Stimulated activated CD8-positive, alpha-beta memory T cell treated with anti-CD3 and anti-CD28 coated beads, Interleukin-4, amount 100 ng/mL, for 48 hours (primary cell): ENCODE measurements around the gene AGFG2.

ENCODE experiments used
- DNase-seq: peaks from one replicate; pipeline ENCODE4 v3.0.0-alpha.2; 2020

AGFG2 gene

GRCh38 chr7:100573691-100574361 lies 34.8 kb downstream of the AGFG2 start, which contains the start of gene SAP25:
Gene SAP25, minus strand, starts transcription at chr7:100573900. Its CDS starts 158 bp downstream, at chr7:100573742.
- no peak for DNase-seq

DNA sequence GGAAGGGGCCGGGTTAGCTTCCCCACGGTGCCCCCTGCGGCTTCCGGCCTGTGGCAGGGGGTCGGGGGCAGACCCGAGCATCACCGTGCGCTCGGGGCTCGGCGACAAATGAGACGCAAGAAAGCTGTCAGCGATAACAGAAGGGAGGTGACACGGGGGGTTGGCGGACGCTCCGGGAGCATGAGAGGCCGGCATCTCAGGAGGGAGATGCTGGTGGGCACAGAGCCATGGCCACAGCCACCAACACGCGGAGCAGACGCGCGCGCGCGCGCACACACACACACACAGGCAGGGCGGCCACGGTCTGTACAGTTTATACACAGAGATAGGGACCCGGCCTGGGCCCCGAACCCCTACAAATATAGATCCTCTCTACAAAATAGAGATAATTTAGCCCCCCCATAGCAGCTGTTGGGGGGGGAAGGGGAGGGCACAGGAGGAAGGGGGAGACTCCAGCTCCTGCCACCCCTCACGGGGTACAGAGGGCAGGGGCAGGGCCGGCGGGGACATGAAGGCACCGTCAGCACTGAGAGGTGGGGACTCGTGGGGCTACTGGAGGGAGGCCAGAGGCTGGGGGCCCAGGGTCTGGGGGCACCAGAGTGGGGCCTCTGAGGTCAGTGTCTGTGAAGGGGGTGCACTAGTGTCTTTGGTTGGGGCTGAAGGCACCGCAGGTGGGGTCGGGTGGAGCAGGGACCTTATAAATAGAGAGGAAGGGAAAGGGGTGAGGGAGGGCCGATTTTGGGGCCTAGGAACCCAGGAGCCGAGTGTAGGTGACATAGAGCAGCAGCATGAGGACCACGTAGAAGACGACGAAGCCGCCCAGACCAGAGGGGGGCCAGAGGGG lies 35.6 kb downstream of the AGFG2 start:
- no peak for DNase-seq

- DNase-seq = no peak
Measured at GRCh38 chr7:100575206-100575631, 36.2 kb downstream of the AGFG2 start.

- no peak for DNase-seq
Measured at GRCh38 chr7:100575746-100576383, 36.9 kb downstream of the AGFG2 start.

DNA sequence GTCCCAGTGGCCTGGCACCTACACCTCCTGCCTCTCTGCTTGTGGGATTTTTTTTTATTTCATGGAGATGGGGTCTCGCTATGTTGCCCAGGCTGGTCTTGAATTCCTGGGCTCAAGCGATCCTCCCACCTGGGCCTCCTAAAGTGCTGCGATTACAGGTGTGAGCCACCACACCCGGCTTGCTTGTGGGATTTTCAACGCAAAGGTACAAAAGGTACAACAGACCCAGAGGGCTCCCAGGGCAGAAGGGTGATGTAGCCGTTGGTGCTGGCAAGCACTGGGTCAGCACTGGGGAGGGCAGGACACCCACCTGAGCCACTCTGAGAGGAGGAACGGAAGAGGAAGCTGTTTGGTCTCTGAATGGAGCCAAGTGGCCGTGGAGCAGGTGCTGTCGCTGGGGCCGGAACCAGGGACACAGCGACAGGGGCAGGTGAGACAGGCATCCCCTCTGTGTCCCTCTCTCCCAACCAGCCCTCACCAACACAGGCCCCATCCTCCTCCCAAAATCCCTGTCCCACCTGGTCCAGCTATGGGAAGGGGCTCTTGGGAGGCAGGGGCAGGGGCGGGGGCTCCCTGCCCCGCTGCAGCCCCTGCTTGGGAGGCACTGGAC lies 37.5 kb downstream of the AGFG2 start:
- DNase-seq = no peak

- no peak for DNase-seq
Measured at GRCh38 chr7:100577103-100577502, 38.1 kb downstream of the AGFG2 start.

DNA sequence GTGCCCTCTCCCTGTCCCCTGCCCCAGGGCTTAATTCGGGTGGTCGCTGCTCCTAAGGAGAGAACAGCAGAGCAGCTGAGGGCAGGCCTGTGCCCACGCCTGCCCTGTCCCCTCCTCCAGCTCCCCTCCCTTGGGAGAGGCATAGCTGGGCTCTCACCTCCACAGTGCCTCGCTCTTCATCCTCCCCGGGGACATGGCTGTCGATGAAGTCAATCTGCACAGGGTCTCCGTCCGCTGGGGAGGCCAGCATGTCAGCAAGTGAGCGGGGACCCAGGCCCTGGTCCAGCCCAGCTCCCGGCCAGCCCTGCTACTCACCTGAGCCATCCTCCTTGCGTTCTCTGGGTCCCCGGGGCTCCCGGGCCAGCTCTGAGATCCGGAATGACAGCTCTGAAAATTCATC lies 38.5 kb downstream of the AGFG2 start:
- DNase-seq = no peak

DNA sequence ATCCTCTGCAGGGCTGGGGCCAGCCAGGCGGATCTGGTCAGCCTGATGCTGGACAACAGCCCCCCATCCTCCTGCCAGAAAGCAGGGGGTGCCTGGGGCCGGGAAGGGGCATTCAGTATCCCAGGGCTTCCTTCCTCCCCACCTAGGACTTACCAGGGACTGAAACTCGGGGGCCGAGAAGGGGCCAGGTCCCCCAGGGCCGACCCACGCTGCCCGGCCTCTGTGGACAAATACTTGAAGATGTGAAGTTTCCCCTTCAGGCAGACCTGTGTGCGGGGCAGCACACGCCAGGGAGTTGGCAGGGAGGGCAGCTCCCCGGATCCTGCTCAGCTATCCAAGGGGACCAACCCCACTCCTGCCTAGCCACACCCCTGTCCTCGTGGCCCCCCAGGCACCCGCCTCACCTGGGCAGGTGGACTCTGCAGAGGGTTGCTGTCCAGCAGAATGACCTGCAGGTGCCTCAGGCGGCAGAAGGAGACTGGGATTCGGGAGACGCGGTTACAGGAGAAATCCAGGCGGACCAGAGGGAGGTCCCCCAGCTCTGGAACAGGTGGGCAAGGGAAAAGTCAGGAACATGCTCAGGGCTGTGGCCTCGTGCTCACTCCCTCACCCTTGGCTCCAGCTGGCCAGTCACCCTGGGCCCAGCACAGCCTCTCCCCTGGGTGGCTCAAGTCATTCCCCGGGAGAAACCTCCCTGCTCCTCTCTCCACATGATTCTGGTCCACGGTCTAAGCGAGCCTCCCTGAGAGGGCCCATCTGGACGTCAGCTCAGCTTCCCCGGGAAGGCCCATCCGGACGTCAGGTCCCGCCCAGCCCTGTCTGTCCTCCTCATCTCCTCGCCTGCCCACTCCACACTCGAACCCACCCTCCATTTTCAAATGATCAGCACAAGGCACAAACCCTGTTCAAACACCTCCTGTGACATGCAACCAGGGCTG lies 39.5 kb downstream of the AGFG2 start:
- no peak for DNase-seq

DNA sequence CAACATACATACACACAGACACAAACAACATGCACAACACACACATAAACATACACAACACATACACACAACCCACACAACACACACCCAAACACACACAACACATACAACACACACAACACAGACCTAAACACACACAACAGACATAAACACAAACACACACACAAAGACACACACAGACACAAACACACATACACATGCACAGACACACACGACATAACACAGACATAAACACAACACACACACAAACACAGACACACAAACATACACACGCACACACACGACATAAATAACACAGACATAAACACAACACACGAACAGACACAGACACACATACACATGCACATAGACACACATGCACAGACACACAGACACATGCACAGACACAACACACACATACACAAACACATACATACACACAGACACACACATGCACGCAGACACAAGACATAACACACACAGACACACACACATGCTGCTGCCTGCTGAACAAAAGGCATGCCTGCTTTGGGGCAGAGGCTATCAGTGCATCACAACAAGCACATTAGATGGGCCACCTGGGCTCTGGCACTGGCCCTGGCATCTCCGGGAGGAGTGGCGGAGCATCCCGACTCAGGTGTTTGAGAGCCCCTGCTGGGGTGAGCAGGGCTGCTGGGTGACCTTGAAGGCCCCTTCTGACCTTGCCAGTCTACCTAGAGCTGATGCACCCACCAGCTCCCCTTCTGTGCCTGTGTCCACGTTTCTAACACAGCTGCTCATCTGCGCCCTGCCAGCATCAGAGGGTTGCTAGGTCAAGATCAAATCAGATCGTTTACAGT lies 41.7 kb downstream of the AGFG2 start:
- DNase-seq = no peak

DNA sequence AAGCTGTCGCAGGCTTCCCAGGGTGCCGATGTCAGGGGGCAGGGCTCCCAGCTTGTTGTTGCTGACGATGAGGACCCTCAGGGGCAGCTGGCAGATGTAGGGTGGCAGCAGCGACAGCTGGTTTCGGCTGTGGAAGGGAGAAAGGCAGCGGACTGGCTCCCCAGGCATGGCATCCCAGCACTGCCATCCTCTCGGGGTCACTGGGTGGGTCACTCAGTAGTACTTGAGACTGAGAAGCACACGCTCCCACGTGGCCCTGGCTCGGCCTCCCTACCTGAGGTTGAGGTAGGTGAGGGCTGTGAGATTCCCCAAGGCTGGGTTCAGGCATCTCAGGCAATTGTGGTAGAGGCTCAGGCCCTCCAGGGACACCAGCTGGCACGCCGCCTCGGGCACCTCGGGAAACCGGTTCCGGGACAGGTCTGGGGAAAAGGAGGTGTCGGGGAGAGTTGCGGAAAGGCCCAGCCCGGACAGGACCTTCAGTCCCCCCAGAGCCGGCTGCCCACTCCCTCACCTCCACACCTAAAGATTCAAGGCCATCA lies 43.1 kb downstream of the AGFG2 start:
- no peak for DNase-seq

- DNase-seq = no peak
Measured at GRCh38 chr7:100582650-100583049, 43.6 kb downstream of the AGFG2 start.

DNA sequence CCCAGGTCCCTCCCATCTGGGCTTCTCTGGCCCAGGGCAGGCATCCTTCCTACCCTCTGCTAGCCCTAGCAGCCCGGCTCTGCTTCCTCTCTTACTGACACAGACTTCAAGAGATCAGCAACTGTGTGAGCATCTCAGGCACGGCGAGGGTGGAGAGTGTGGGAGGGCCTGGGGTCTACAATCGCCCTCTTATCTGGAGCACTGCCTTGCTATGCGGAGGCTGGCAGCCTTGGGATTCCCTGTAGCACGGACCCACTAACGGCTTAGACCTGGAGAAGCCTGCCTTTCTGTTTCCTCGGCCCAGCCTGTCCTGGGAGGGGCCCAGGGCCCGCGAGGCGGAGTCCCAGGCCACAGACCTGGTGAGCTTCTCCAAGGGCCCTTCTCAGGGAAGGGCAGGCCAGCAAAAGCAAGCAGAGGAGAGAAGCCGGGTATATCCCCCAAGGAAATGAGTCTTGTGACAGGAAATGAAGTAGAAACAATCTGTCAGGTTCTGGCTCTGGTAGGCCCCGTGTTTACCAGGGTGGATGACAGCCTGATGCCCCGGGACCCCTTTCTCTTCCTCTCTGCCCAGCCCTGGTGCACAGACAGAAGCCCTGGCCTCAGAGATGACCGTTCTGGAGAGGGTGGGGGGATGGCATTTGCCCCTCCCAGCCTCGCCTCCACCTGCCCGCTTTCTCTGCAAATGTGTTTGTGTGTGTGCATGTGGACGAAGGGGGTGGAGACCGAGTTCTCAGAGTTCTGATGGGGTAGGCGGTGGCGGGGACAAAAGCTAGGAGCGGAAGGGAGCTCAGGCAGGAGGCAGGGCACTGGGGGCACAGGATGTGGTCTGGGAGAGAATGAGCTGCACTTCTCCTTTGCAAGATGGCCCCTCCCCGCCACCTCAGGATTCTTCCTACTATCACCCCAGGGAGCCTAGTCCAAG lies 44.4 kb downstream of the AGFG2 start:
- peak; percentile 82 for DNase-seq

GRCh38 chr7:100584054-100584682 lies 45.2 kb downstream of the AGFG2 start:
- DNase-seq = no peak

DNA sequence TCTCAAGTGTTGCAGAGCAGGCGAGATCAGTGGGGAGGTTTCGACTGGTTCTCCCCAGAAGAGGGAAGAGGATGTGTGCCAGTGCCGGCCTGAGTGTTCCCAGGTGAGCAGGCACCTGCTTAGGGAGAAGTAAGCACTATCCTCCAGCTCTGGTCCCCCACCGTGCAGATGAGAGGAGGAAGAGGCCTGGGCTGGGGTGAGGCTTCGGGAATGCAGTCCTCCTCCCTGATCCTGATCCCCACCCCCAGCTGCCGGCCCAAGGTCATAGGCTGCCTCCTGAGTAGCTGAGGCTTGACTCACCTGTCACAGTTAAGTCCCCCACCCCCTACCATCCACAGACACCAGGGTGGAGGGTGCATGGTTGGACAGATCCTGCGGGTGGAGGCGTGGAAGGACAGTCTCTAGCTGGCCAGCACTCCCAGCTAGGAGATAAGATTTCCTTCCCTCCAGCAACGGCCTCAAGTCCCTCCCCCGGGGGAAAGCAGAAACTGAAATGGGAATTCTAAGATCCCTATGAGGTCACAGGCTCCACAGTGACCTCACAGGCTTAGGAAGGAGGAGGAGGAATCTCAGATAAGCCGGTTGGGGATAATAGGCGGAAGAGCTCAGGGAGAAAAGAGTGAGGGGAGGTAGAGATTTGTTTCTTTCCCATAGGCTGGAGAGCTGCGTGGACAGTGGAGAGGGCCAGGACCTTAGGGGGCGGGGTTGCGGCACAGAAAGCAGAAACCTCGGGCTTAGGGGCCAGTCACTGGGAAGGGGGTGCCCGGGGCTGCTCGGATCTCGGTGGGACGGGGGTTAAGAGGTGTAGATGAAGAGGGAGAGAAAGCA lies 45.9 kb downstream of the AGFG2 start:
- DNase-seq = no peak

GRCh38 chr7:100585511-100586265 lies 46.7 kb downstream of the AGFG2 start, which contains the start of gene LRCH4:
Gene LRCH4, minus strand, starts transcription at chr7:100586129. Its CDS starts 29 bp downstream, at chr7:100586100.
- peak; percentile 72 for DNase-seq

GRCh38 chr7:100586266-100587025 lies 47.4 kb downstream of the AGFG2 start, which contains the start of gene FBXO24:
Gene FBXO24, plus strand, starts transcription at chr7:100586328. Its CDS starts 298 bp downstream, at chr7:100586626.
- peak; percentile 99 for DNase-seq
